ENCODE results near the gene RFTN1.

DNA sequence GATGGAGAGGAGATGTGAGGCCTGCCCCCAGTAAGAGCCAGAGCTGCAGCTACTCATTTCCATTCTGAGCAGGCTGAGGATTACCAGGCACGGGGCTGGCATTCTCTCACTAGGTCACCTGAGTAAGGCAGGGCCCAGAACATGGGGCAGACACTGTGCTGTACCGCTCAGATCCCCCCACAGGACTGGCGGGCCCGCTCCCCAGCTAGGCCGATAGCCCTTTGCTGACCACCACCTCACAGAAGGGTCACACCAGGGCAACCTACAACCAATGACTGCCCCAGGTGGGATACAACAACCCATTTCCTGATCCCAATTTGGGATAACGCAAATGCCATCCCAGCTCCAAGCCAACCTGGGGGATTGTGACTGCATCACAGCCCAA, 195.9 kb downstream of the RFTN1 start:
- TF ChIP-seq POLR2A (IDR thresholded peaks at IDR 0.05) = no peak
- TF ChIP-seq, protein P1, sequence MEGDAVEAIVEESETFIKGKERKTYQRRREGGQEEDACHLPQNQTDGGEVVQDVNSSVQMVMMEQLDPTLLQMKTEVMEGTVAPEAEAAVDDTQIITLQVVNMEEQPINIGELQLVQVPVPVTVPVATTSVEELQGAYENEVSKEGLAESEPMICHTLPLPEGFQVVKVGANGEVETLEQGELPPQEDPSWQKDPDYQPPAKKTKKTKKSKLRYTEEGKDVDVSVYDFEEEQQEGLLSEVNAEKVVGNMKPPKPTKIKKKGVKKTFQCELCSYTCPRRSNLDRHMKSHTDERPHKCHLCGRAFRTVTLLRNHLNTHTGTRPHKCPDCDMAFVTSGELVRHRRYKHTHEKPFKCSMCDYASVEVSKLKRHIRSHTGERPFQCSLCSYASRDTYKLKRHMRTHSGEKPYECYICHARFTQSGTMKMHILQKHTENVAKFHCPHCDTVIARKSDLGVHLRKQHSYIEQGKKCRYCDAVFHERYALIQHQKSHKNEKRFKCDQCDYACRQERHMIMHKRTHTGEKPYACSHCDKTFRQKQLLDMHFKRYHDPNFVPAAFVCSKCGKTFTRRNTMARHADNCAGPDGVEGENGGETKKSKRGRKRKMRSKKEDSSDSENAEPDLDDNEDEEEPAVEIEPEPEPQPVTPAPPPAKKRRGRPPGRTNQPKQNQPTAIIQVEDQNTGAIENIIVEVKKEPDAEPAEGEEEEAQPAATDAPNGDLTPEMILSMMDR (IDR thresholded peaks at IDR 0.05) = no peak

Data from tibial nerve (tissue), 3 donors.